DMS153 treated with DMSO at 0.1 percent for 48 hours (cell line): ENCODE results near the gene ZNF394.

Experiments used
- DNase-seq: peaks from one replicate; lab custom pipeline; 2025; ENCODE audit not compliant: unreplicated experiment; lab: John Stamatoyannopoulos, UW

ZNF394 gene

DNA sequence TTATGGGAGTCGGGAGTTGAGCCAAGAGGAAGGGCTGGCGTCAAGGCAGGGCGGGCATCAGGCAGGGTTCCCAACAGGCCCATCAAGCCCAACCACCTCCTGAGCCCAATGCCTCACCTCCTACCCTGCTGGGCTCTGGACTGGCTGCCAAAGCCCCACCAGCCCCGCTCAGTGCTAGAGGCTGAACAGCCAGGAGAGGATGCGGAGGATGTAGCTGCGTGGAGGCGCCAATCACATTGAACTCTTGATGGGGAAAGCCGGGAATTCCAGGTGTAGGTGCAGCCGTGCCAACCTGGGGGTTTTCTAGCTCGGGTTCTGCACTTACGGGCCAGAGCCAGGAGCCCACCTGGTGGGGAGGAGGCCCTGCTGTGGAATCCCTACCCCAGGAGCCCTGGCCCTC, 47.0 kb downstream of the ZNF394 start:
- no peak for DNase-seq

DNA sequence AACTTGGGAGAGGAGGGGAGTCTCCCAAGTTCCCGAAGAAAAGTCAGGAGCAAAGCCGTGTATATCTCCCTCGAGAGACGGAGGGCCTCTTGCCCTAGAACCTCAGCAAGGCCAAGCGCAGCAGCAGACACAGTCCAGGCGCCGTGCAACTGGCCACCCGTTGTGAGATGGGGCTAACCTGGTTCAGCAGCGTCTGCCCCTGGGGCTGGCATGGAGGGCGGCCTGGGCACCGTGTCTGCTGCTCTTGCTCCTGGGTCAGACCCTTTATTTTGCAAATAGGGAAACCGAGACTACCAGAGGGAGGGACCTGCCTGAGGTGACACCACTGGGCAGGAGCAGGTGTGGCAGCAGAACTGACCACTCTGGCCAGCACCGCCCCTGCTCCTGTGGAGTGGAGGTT, 47.5 kb downstream of the ZNF394 start:
- DNase-seq = no peak

DNA sequence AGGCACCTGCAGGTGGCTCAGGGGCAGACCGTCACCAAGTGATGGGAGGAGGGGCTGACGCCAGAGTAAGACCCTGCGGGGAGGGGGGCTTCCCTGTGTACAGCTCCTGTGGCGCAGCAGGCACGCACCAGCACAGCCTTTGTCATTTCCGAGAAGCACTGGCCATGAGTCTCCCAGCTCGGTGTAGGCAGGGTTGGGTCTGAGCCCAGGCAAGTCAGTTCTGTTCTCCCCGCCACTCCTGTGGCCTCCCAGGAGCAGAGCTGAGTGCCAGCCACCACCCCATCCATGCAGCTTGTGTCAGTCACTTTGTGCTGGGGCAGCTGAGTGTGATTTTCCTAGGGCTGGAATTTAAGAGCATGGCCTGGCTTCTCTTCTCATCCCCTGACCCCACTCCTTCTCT, 48.1 kb downstream of the ZNF394 start:
- no peak for DNase-seq

DNA sequence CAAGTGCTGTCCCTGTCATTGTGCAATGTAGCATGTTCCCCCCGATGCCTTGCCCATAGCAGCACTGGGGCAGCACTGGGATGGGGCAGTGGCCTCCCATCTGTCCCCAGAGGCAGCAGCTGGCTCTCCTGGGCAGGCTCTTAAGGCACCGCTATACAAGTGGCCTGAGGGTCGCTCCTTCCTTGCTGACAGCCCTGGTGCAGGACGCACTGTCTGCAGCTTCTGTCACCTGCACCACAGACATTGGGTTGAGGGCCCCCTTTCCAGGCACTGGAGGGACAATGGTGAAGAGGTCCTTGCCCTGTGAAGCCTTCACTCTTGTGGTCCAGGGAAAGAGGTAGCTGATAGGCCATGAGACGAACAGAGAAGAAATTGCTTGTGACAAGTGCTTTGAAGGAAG, 50.8 kb downstream of the ZNF394 start:
- DNase-seq = no peak

DNA sequence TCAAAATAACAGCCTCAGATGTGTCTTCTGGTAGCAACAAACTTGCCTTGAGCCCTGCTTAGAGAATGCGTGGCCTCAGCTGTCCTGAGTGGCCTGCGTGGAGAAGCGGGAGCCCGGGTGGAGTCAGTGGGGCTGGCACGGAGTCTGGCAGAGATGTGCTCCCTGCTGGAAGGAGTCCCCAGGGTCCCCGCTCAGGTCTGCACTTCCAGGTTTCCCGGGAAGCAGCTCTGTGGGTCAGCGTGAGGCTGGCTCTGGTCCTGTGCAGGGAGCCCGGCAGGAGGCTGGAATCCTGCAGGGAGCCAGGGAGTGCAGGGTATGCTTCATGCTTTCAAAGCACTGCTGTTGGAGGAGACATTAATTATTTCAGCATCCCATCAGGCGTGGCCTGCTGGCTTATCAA, 51.2 kb downstream of the ZNF394 start:
- no peak for DNase-seq

DNA sequence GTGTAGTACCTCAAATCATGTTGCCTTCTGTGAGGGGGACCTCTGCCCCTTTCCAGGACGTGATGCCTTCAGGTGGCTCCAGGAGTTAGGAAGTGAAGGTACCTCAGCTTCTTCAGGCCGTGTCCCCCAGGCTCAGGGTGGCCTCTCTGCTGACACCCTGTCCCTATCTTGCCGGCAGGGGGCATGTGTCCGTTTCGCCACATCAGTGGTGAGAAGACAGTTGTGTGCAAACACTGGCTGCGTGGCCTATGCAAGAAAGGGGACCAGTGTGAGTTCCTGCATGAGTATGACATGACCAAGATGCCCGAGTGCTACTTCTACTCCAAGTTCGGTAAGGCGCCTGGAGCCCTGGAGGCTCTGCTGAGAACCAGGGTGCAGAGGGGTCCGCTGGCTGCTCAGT, 52.1 kb downstream of the ZNF394 start:
- no peak for DNase-seq

DNA sequence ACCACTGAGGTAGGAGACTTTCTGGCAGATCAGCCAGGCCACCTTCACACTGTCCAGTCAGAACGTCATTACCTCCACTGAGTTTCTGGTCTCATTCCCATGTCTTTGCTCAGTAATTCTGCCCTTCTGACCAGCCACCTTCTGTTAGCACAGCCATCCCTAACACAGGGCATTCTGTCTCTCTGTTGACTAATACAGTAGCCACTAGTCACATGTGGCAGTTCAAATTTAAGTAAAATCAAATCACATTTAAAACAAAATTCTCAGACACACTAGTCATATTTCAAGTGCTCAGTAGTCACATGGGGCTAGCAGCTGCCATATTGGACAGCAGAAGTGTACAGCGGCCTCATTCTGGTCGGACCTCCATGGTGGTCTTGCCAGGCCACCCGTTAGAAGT, 54.0 kb downstream of the ZNF394 start:
- no peak for DNase-seq
